GM12878 (cell line): ENCODE data around the gene MPC2. TPM values are rescaled to one million over a fixed set of nuclear protein-coding genes. Genes with fewer than 3 reads are reported as not detected.
A peak's percentile ranks its signal among the peaks of the same experiment; 100 is the strongest.

Experiments used
- ATAC-seq: fragments of 200-7000 bp; cut with Tn5 transposase; 3 replicates; pipeline ENCODE4 v1.9.1; 2020; ENCODE audit warnings: mild to moderate bottlenecking, moderate library complexity
- BruUV-seq: library from RNA; stranded (reverse); fragments of 400-500 nt; replicated peaks from 2 replicates; lab custom pipeline; 2021; lab: Mats Ljungman, UMichigan
- CTCF ChIA-PET: fragments of 300-600 bp; sonication (Branson Sonifier 250); formaldehyde crosslinking; extraction: SDS; loops from one replicate; lab custom pipeline; 2021; ENCODE audit warnings: inconsistent platforms; lab: Yijun Ruan, JAX
- POLR2A ChIA-PET: fragments of 350-600 bp; formaldehyde crosslinking; extraction: SDS; loops from one replicate; lab custom pipeline; 2021; ENCODE audit warnings: inconsistent platforms; lab: Charles Lee
- RAD21 ChIA-PET: fragments of 300-600 bp; sonication (Branson Sonifier 250); formaldehyde crosslinking; loops from one replicate; lab custom pipeline; 2023; ENCODE audit warnings: antibody characterized with exemption; ENCODE audit not compliant: unreplicated experiment; lab: Charles Lee
- SMC1A ChIA-PET: fragments of 300-600 bp; sonication (Branson Sonifier 250); formaldehyde crosslinking; loops from one replicate; lab custom pipeline; 2023; ENCODE audit not compliant: unreplicated experiment, uncharacterized antibody; lab: Charles Lee
- DNase-seq: peaks from one replicate; pipeline ENCODE4 v3.0.0-alpha.2; 2011; ENCODE audit warnings: low read depth, low spot score
- FAIRE-seq: peaks from 3 replicates; lab custom pipeline; 2011; peaks lifted over from hg19 to GRCh38; lab: Jason Lieb, UNC
- H2AFZ ChIP-seq: 2 replicates; pipeline ENCODE4 v1.6.0; 2011; ENCODE audit warnings: low read depth, low read length, control low read depth; ENCODE audit not compliant: control insufficient read depth
- H3K27ac ChIP-seq: 2 replicates; pipeline ENCODE4 v1.5.1; 2011; ENCODE audit warnings: control low read depth; ENCODE audit not compliant: control insufficient read depth, insufficient read depth
- H3K27me3 ChIP-seq, 2 experiments: replicated peaks in 1 of 2; 2 replicates each; pipeline versions ENCODE4 v1.6.0 to v1.6.1; 2011; ENCODE audit warnings: low read length in 1 of 2; ENCODE audit not compliant: control insufficient read depth in 2 of 2, insufficient read depth in 2 of 2
- H3K36me3 ChIP-seq, 2 experiments: 2 replicates each; pipeline ENCODE4 v1.5.1; 2011; ENCODE audit warnings: low read length in 1 of 2; ENCODE audit not compliant: control insufficient read depth in 2 of 2, insufficient read depth in 2 of 2
- H3K4me1 ChIP-seq: 2 replicates; pipeline ENCODE4 v1.6.1; 2011; ENCODE audit warnings: mild to moderate bottlenecking, low read length, moderate library complexity, mixed read lengths; ENCODE audit not compliant: control insufficient read depth, insufficient read depth
- H3K4me2 ChIP-seq: 2 replicates; pipeline ENCODE4 v1.6.0; 2011; ENCODE audit warnings: control low read depth; ENCODE audit not compliant: control insufficient read depth, insufficient read depth
- H3K4me3 ChIP-seq: fragments of 200-600 bp; sonication (generic); 2 replicates; pipeline ENCODE4 v1.5.1; 2016
- H3K79me2 ChIP-seq: 2 replicates; pipeline ENCODE4 v1.6.0; 2011; ENCODE audit warnings: low read length; ENCODE audit not compliant: control insufficient read depth, insufficient read depth
- H3K9ac ChIP-seq: 2 replicates; pipeline ENCODE4 v1.8.0; 2011; ENCODE audit warnings: low read length, control low read depth, mixed read lengths; ENCODE audit not compliant: control insufficient read depth, insufficient read depth
- H3K9me3 ChIP-seq: replicated peaks from 3 replicates; pipeline ENCODE4 v1.5.1; 2011; ENCODE audit warnings: mild to moderate bottlenecking, low read length; ENCODE audit not compliant: control insufficient read depth, insufficient read depth
- H4K20me1 ChIP-seq: 2 replicates; pipeline ENCODE4 v1.6.0; 2011; ENCODE audit not compliant: control insufficient read depth, insufficient read depth
- NR2C2 ChIP-seq: IDR thresholded peaks from 2 replicates; pipeline ENCODE4 v1.6.1; 2011; ENCODE audit warnings: borderline replicate concordance, low read depth; ENCODE audit not compliant: control insufficient read depth, insufficient read length
- RELA ChIP-seq: fragments of 450-650 bp; IDR thresholded peaks from 2 replicates; pipeline ENCODE4 v1.8.0; 2014; ENCODE audit warnings: borderline replicate concordance; ENCODE audit not compliant: partially characterized antibody
- SP1 ChIP-seq: IDR thresholded peaks from one replicate; pipeline ENCODE4 v1.6.1; 2011; ENCODE audit warnings: low read depth, low read length
- STAT1 ChIP-seq: fragments of 450-650 bp; conservative IDR thresholded peaks from 2 replicates; pipeline ENCODE4 v1.6.1; 2014; ENCODE audit warnings: antibody characterized with exemption, mild to moderate bottlenecking
- TCF12 ChIP-seq: IDR thresholded peaks from 2 replicates; pipeline ENCODE4 v1.6.1; 2011; ENCODE audit warnings: low read depth, mild to moderate bottlenecking, low read length
- TCF7 ChIP-seq: IDR thresholded peaks from 2 replicates; pipeline ENCODE4 v1.6.1; 2014; ENCODE audit warnings: antibody characterized with exemption, borderline replicate concordance
- ZNF274 ChIP-seq: IDR thresholded peaks from one replicate; pipeline ENCODE4 v1.8.0; 2011; ENCODE audit not compliant: insufficient read length, insufficient read depth
- WGBS: methylation state at CpG from one replicate; pipeline ENCODE4 v1.1.6; 2016; ENCODE audit warnings: low lambda C conversion rate; ENCODE audit not compliant: insufficient replicate concordance, insufficient coverage; ENCODE audit errors: missing lambda C conversion rate; 5-methylcytosine and 5-hydroxymethylcytosine counted together
- in situ Hi-C: fragments of 300-500 bp; cut with MboI; formaldehyde crosslinking; loops from 9 replicates; pipeline ENCODE4 v1.14.3; 2018; ENCODE audit warnings: mixed read lengths
- intact Hi-C: fragments of 100-400 bp; cut with micrococcal nuclease; formaldehyde crosslinking; loops from one replicate; pipeline ENCODE4 v1.14.2; 2022; ENCODE audit not compliant: unreplicated experiment
- polyA plus RNA-seq, 11 experiments: library from polyadenylated mRNA; depleted of rRNA in 4 of 11; unstranded in 6 of 11; stranded (reverse) in 5 of 11; fragments of >200 nt; fragmentation: Nextera tagmentation in 4 of 11; fragmentation: Illumina TruSeq in 1 of 11; extraction: Ambion mirVana in 4 of 11; extraction: Trizol in 1 of 11; gene quantifications; 1 replicate in 1 of 11; 2 replicates in 10 of 11; pipeline versions ENCODE4 v1.2.1 to v1.2.3, GENCODE V29; 2011 to 2016; ENCODE audit warnings: inconsistent platforms in 2 of 11, missing spikeins in 2 of 11, low read depth in 1 of 11
- total RNA-seq, 4 experiments: library from RNA; depleted of rRNA in 3 of 4; stranded (reverse); fragments of >200 nt in 3 of 4; fragmentation: Illumina TruSeq in 1 of 4; extraction: Trizol in 1 of 4; gene quantifications; 2 replicates each; pipeline versions ENCODE4 v1.2.1 to v1.2.3, GENCODE V29; 2013 to 2021
- TF ChIP-seq, protein P1 (sequence below): IDR thresholded peaks from 2 replicates; pipeline ENCODE4 v1.6.1; 2011; ENCODE audit warnings: low read depth, low read length, improper control_type of control experiment, borderline replicate concordance
- TF ChIP-seq, protein P2 (sequence below): IDR thresholded peaks from 2 replicates; pipeline ENCODE4 v1.6.1; 2011; ENCODE audit warnings: borderline replicate concordance, low read depth, mild to moderate bottlenecking, moderate library complexity, low read length; ENCODE audit not compliant: insufficient read depth, poor library complexity, severe bottlenecking

The MPC2 gene
- total and polyA plus RNA-seq, 10 of the 15 experiments (the other 5 are each of a cell fraction or from before 2014, with no cell fraction given): 22.5 to 164 (median 63.3) TPM

DNA sequence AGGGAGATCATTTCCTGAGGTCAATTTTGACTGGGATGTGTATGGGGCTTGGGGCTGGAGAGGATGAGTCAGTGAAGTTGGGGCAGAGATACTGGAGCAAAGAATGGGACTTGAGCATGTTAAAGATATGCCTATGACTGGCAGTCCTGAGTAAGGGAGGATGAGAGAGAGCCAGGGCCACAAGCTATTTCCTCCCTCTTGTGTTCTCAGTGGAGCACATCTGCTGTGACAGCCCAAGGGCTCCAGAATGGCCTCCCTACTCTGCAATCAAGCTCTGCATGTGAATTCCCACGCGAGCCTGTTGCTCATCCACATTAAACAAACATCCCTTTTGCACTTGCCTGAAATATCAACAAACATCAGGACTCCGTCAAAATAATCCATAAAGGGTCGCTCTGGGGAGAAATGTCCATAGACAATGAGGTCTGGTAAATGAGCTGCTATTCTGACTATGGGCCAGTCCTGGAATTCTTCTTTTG lies 32.2 kb downstream of the MPC2 start:
- POLR2A ChIA-PET: no interaction called here
- RAD21 ChIA-PET: no interaction called here
- H3K9ac ChIP-seq: no peak overlapping the region
- no peaks in the 10 kb centered on the region for H3K4me1 ChIP-seq
- H3K36me3 ChIP-seq: no peaks in the 10 kb centered on the region
- TF ChIP-seq TCF7: no peak
- TF ChIP-seq NR2C2: no peak
- TF ChIP-seq, protein P1, sequence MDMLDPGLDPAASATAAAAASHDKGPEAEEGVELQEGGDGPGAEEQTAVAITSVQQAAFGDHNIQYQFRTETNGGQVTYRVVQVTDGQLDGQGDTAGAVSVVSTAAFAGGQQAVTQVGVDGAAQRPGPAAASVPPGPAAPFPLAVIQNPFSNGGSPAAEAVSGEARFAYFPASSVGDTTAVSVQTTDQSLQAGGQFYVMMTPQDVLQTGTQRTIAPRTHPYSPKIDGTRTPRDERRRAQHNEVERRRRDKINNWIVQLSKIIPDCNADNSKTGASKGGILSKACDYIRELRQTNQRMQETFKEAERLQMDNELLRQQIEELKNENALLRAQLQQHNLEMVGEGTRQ: no peak
- no peak for TF ChIP-seq TCF12
- TF ChIP-seq ZNF274: no peak
- TF ChIP-seq RELA: no peak
- TF ChIP-seq STAT1: no peak
- TF ChIP-seq, all 136 proteins: peak for 0
- DNase-seq (no peak), FAIRE-seq (no peak), ATAC-seq (no peak)
- no TSS peak for BruUV-seq
- no peaks in the 10 kb centered on the region for H3K27me3 ChIP-seq
- no peak overlapping the region for H3K4me3 ChIP-seq
- intact Hi-C loops (no loop called here), in situ Hi-C loops (no loop called here)
- CTCF ChIA-PET: interaction anchor here (0.6 to 1.2 kb wide), 2 partner anchors 75 to 177 kb away, joined by 3 to 6 read pairs; no protein-coding TSS in a partner anchor
- H2AFZ ChIP-seq: no peak overlapping the region
- SMC1A ChIA-PET: interaction anchor here (0.9 to 1.6 kb wide), 3 partner anchors 10 to 34 kb away, joined by 3 to 9 read pairs (median 3); no protein-coding TSS in a partner anchor
- H4K20me1 ChIP-seq: no peaks in the 10 kb centered on the region
- H3K9me3 ChIP-seq: peaks cover 3% of the 10 kb centered on the region
- H3K4me2 ChIP-seq: no peak overlapping the region
- WGBS: 85% methylated on average over 4 of the region's 4 CpGs
- no peaks in the 10 kb centered on the region for H3K79me2 ChIP-seq
- no peak overlapping the region for H3K27ac ChIP-seq

DNA sequence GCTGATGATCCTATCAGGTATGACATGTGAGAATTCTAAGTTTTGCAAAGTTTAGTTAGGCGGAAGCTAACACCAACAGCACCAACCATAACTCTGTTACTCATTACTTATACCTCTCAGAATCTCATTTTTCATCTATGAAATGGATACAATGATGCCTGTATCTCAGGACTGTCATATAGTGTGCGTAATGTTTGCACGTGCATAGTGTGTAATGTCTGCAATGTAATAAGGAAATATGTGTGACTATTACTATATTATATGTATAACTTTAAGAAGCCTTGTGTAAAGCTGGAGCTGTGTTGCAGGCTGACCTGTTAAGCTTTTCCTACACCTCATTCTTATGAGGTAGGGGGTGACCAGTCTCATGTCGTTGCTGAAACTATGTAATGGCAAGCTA lies 36.0 kb downstream of the MPC2 start:
- peaks cover 10% of the 10 kb centered on the region for H3K4me1 ChIP-seq
- FAIRE-seq: no peak
- intact Hi-C loops: no loop called here
- CTCF ChIA-PET: no interaction called here
- SMC1A ChIA-PET: interaction anchor here (1.1 kb wide), 1 partner anchor 33 kb away, joined by 4 read pairs; no protein-coding TSS in a partner anchor
- H3K4me3 ChIP-seq: no peak overlapping the region
- H2AFZ ChIP-seq: no peak overlapping the region
- TF ChIP-seq SP1 (no peak), NR2C2 (no peak)
- TF ChIP-seq, protein P2, sequence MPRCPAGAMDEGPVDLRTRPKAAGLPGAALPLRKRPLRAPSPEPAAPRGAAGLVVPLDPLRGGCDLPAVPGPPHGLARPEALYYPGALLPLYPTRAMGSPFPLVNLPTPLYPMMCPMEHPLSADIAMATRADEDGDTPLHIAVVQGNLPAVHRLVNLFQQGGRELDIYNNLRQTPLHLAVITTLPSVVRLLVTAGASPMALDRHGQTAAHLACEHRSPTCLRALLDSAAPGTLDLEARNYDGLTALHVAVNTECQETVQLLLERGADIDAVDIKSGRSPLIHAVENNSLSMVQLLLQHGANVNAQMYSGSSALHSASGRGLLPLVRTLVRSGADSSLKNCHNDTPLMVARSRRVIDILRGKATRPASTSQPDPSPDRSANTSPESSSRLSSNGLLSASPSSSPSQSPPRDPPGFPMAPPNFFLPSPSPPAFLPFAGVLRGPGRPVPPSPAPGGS: peak; percentile 44
- TF ChIP-seq, all 136 proteins: peak for 1
- H3K27me3 ChIP-seq: no peaks in the 10 kb centered on the region
- H3K9ac ChIP-seq: no peak overlapping the region
- H3K4me2 ChIP-seq: no peak overlapping the region
- no peaks in the 10 kb centered on the region for H3K79me2 ChIP-seq
- no TSS peak for BruUV-seq
- 77% methylated on average over 4 of the region's 4 CpGs for WGBS
- no peak overlapping the region for H3K27ac ChIP-seq
- ChIA-PET RAD21 (no interaction called here), POLR2A (no interaction called here)
- no peak for DNase-seq
- no peaks in the 10 kb centered on the region for H3K9me3 ChIP-seq
- in situ Hi-C loops: no loop called here
- H3K36me3 ChIP-seq: no peaks in the 10 kb centered on the region
- no peak for ATAC-seq
- no peaks in the 10 kb centered on the region for H4K20me1 ChIP-seq
